GM12878 (cell line): Measurements from ENCODE around the gene SLIT1. TPM values are rescaled to one million over a fixed set of nuclear protein-coding genes. Genes with fewer than 3 reads are reported as not detected.

Source experiments
- ATAC-seq: fragments of 200-7000 bp; cut with Tn5 transposase; 3 replicates; pipeline ENCODE4 v1.9.1; 2020; ENCODE audit warnings: mild to moderate bottlenecking, moderate library complexity
- BruUV-seq: library from RNA; stranded (reverse); fragments of 400-500 nt; replicated peaks from 2 replicates; lab custom pipeline; 2021; lab: Mats Ljungman, UMichigan
- CTCF ChIA-PET: fragments of 300-600 bp; sonication (Branson Sonifier 250); formaldehyde crosslinking; extraction: SDS; loops from one replicate; lab custom pipeline; 2021; ENCODE audit warnings: inconsistent platforms; lab: Yijun Ruan, JAX
- POLR2A ChIA-PET: fragments of 350-600 bp; formaldehyde crosslinking; extraction: SDS; loops from one replicate; lab custom pipeline; 2021; ENCODE audit warnings: inconsistent platforms; lab: Charles Lee
- RAD21 ChIA-PET: fragments of 300-600 bp; sonication (Branson Sonifier 250); formaldehyde crosslinking; loops from one replicate; lab custom pipeline; 2023; ENCODE audit warnings: antibody characterized with exemption; ENCODE audit not compliant: unreplicated experiment; lab: Charles Lee
- SMC1A ChIA-PET: fragments of 300-600 bp; sonication (Branson Sonifier 250); formaldehyde crosslinking; loops from one replicate; lab custom pipeline; 2023; ENCODE audit not compliant: unreplicated experiment, uncharacterized antibody; lab: Charles Lee
- DNase-seq: peaks from one replicate; pipeline ENCODE4 v3.0.0-alpha.2; 2011; ENCODE audit warnings: low read depth, low spot score
- FAIRE-seq: peaks from 3 replicates; lab custom pipeline; 2011; peaks lifted over from hg19 to GRCh38; lab: Jason Lieb, UNC
- H2AFZ ChIP-seq: 2 replicates; pipeline ENCODE4 v1.6.0; 2011; ENCODE audit warnings: low read depth, low read length, control low read depth; ENCODE audit not compliant: control insufficient read depth
- H3K27ac ChIP-seq: 2 replicates; pipeline ENCODE4 v1.5.1; 2011; ENCODE audit warnings: control low read depth; ENCODE audit not compliant: control insufficient read depth, insufficient read depth
- H3K27me3 ChIP-seq, 2 experiments: replicated peaks in 1 of 2; 2 replicates each; pipeline versions ENCODE4 v1.6.0 to v1.6.1; 2011; ENCODE audit warnings: low read length in 1 of 2; ENCODE audit not compliant: control insufficient read depth in 2 of 2, insufficient read depth in 2 of 2
- H3K36me3 ChIP-seq, 2 experiments: 2 replicates each; pipeline ENCODE4 v1.5.1; 2011; ENCODE audit warnings: low read length in 1 of 2; ENCODE audit not compliant: control insufficient read depth in 2 of 2, insufficient read depth in 2 of 2
- H3K4me1 ChIP-seq: 2 replicates; pipeline ENCODE4 v1.6.1; 2011; ENCODE audit warnings: mild to moderate bottlenecking, low read length, moderate library complexity, mixed read lengths; ENCODE audit not compliant: control insufficient read depth, insufficient read depth
- H3K4me2 ChIP-seq: 2 replicates; pipeline ENCODE4 v1.6.0; 2011; ENCODE audit warnings: control low read depth; ENCODE audit not compliant: control insufficient read depth, insufficient read depth
- H3K4me3 ChIP-seq: fragments of 200-600 bp; sonication (generic); 2 replicates; pipeline ENCODE4 v1.5.1; 2016
- H3K79me2 ChIP-seq: 2 replicates; pipeline ENCODE4 v1.6.0; 2011; ENCODE audit warnings: low read length; ENCODE audit not compliant: control insufficient read depth, insufficient read depth
- H3K9ac ChIP-seq: 2 replicates; pipeline ENCODE4 v1.8.0; 2011; ENCODE audit warnings: low read length, control low read depth, mixed read lengths; ENCODE audit not compliant: control insufficient read depth, insufficient read depth
- H3K9me3 ChIP-seq: replicated peaks from 3 replicates; pipeline ENCODE4 v1.5.1; 2011; ENCODE audit warnings: mild to moderate bottlenecking, low read length; ENCODE audit not compliant: control insufficient read depth, insufficient read depth
- H4K20me1 ChIP-seq: 2 replicates; pipeline ENCODE4 v1.6.0; 2011; ENCODE audit not compliant: control insufficient read depth, insufficient read depth
- ASH2L ChIP-seq: fragments of 300-600, 200-600 bp; sonication (generic); IDR thresholded peaks from 2 replicates; pipeline ENCODE4 v1.6.1; 2017; ENCODE audit warnings: low read depth, mild to moderate bottlenecking, borderline replicate concordance
- CBX5 ChIP-seq: sonication (generic); IDR thresholded peaks from 2 replicates; pipeline ENCODE4 v1.6.1; 2016; ENCODE audit warnings: low read depth, moderate library complexity, mild to moderate bottlenecking, inconsistent platforms
- FOS ChIP-seq: IDR thresholded peaks from 3 replicates; pipeline ENCODE4 v1.6.1; 2011; ENCODE audit warnings: borderline replicate concordance; ENCODE audit not compliant: insufficient read length; ENCODE audit errors: extremely low read depth
- JUNB ChIP-seq: IDR thresholded peaks from 2 replicates; pipeline ENCODE4 v1.6.1; 2016; ENCODE audit warnings: antibody characterized with exemption, mild to moderate bottlenecking
- MYB ChIP-seq: fragments of 150-350 bp; IDR thresholded peaks from 2 replicates; pipeline ENCODE4 v1.6.1; 2014; ENCODE audit warnings: mild to moderate bottlenecking, low read depth, low read length, borderline replicate concordance
- PAX8 ChIP-seq: fragments of 450-650 bp; IDR thresholded peaks from 2 replicates; pipeline ENCODE4 v1.6.1; 2017; ENCODE audit warnings: mild to moderate bottlenecking, moderate library complexity
- RAD21 ChIP-seq: IDR thresholded peaks from 2 replicates; pipeline ENCODE4 v1.6.1; 2011; ENCODE audit warnings: mild to moderate bottlenecking, low read depth, low read length, moderate library complexity; ENCODE audit not compliant: insufficient read depth
- RBBP5 ChIP-seq: fragments of 200-600 bp; sonication (generic); conservative IDR thresholded peaks from 2 replicates; pipeline ENCODE4 v1.6.1; 2016
- RCOR1 ChIP-seq: conservative IDR thresholded peaks from 2 replicates; pipeline ENCODE4 v1.6.1; 2012; ENCODE audit warnings: low read depth, low read length, improper control_type of control experiment
- TARDBP ChIP-seq: IDR thresholded peaks from 2 replicates; pipeline ENCODE4 v1.6.1; 2016; ENCODE audit warnings: borderline replicate concordance
- ZBTB33 ChIP-seq: fragments of 450-650 bp; IDR thresholded peaks from 2 replicates; pipeline ENCODE4 v1.6.1; 2017; ENCODE audit warnings: mild to moderate bottlenecking
- ZNF24 ChIP-seq: fragments of 450-650 bp; IDR thresholded peaks from 2 replicates; pipeline ENCODE4 v1.6.1; 2017; ENCODE audit warnings: antibody characterized with exemption, mild to moderate bottlenecking
- WGBS: methylation state at CpG from one replicate; pipeline ENCODE4 v1.1.6; 2016; ENCODE audit warnings: low lambda C conversion rate; ENCODE audit not compliant: insufficient replicate concordance, insufficient coverage; ENCODE audit errors: missing lambda C conversion rate; 5-methylcytosine and 5-hydroxymethylcytosine counted together
- in situ Hi-C: fragments of 300-500 bp; cut with MboI; formaldehyde crosslinking; loops from 9 replicates; pipeline ENCODE4 v1.14.3; 2018; ENCODE audit warnings: mixed read lengths
- intact Hi-C: fragments of 100-400 bp; cut with micrococcal nuclease; formaldehyde crosslinking; loops from one replicate; pipeline ENCODE4 v1.14.2; 2022; ENCODE audit not compliant: unreplicated experiment
- polyA plus RNA-seq, 11 experiments: library from polyadenylated mRNA; depleted of rRNA in 4 of 11; unstranded in 6 of 11; stranded (reverse) in 5 of 11; fragments of >200 nt; fragmentation: Nextera tagmentation in 4 of 11; fragmentation: Illumina TruSeq in 1 of 11; extraction: Ambion mirVana in 4 of 11; extraction: Trizol in 1 of 11; gene quantifications; 1 replicate in 1 of 11; 2 replicates in 10 of 11; pipeline versions ENCODE4 v1.2.1 to v1.2.3, GENCODE V29; 2011 to 2016; ENCODE audit warnings: inconsistent platforms in 2 of 11, missing spikeins in 2 of 11, low read depth in 1 of 11
- total RNA-seq, 4 experiments: library from RNA; depleted of rRNA in 3 of 4; stranded (reverse); fragments of >200 nt in 3 of 4; fragmentation: Illumina TruSeq in 1 of 4; extraction: Trizol in 1 of 4; gene quantifications; 2 replicates each; pipeline versions ENCODE4 v1.2.1 to v1.2.3, GENCODE V29; 2013 to 2021
- TF ChIP-seq, protein P1 (sequence below): fragments of 450-650 bp; formaldehyde crosslinking; IDR thresholded peaks from 2 replicates; pipeline ENCODE4 v1.5.0; 2022; ENCODE audit warnings: mild to moderate bottlenecking, missing genetic modification characterization
- TF ChIP-seq, protein P2 (sequence below), 3 experiments: IDR thresholded peaks in 2 of 3; conservative IDR thresholded peaks in 1 of 3; 2 replicates each; pipeline ENCODE4 v1.5.1; 2011; ENCODE audit warnings: low read depth in 3 of 3, low read length in 3 of 3, mild to moderate bottlenecking in 3 of 3, control low read depth in 2 of 3, moderate library complexity in 2 of 3, inconsistent platforms in 1 of 3, mixed read lengths in 1 of 3; ENCODE audit not compliant: control insufficient read depth in 2 of 3, insufficient read depth in 1 of 3; ENCODE audit errors: extremely low read depth in 1 of 3

SLIT1 gene
- total and polyA plus RNA-seq, 10 of the 15 experiments (the other 5 are each of a cell fraction or from before 2014, with no cell fraction given), result 0.04 to 0.19 (median 0.06) TPM; not detected in 4

- ATAC-seq (no peak), DNase-seq (no peak), FAIRE-seq (no peak)
- intact Hi-C loops (no loop called here), in situ Hi-C loops (no loop called here)
- Histone ChIP-seq H3K9me3 (no peaks in the 10 kb centered on the region), H3K9ac (no peak overlapping the region), H3K4me3 (no peak overlapping the region), H3K79me2 (no peaks in the 10 kb centered on the region), H2AFZ (no peak overlapping the region), H3K27me3 (peaks cover 4 to 13% of the 10 kb centered on the region in 2 experiments; a peak in 3 of 4 replicates), H3K4me2 (no peak overlapping the region), H3K36me3 (no peaks in the 10 kb centered on the region), H3K27ac (no peak overlapping the region), H3K4me1 (no peaks in the 10 kb centered on the region), H4K20me1 (no peaks in the 10 kb centered on the region)
- ChIA-PET RAD21 (no interaction called here), SMC1A (no interaction called here), CTCF (interaction anchor here (0.7 to 1.7 kb wide), 2 partner anchors 9 to 30 kb away, joined by 4 to 7 read pairs; no protein-coding TSS in a partner anchor), POLR2A (no interaction called here)
- WGBS, result 13% methylated on average over 9 of the region's 9 CpGs
- TF ChIP-seq, protein P1, sequence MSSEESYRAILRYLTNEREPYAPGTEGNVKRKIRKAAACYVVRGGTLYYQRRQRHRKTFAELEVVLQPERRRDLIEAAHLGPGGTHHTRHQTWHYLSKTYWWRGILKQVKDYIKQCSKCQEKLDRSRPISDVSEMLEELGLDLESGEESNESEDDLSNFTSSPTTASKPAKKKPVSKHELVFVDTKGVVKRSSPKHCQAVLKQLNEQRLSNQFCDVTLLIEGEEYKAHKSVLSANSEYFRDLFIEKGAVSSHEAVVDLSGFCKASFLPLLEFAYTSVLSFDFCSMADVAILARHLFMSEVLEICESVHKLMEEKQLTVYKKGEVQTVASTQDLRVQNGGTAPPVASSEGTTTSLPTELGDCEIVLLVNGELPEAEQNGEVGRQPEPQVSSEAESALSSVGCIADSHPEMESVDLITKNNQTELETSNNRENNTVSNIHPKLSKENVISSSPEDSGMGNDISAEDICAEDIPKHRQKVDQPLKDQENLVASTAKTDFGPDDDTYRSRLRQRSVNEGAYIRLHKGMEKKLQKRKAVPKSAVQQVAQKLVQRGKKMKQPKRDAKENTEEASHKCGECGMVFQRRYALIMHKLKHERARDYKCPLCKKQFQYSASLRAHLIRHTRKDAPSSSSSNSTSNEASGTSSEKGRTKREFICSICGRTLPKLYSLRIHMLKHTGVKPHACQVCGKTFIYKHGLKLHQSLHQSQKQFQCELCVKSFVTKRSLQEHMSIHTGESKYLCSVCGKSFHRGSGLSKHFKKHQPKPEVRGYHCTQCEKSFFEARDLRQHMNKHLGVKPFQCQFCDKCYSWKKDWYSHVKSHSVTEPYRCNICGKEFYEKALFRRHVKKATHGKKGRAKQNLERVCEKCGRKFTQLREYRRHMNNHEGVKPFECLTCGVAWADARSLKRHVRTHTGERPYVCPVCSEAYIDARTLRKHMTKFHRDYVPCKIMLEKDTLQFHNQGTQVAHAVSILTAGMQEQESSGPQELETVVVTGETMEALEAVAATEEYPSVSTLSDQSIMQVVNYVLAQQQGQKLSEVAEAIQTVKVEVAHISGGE (CRISPR knock-in tag), result no peak
- TF ChIP-seq ASH2L (no peak), PAX8 (no peak), JUNB (no peak), FOS (no peak), RCOR1 (no peak), CBX5 (no peak), RAD21 (no peak), ZNF24 (no peak), RBBP5 (no peak), TARDBP (no peak), ZBTB33 (no peak), MYB (no peak)
- TF ChIP-seq, protein P2, sequence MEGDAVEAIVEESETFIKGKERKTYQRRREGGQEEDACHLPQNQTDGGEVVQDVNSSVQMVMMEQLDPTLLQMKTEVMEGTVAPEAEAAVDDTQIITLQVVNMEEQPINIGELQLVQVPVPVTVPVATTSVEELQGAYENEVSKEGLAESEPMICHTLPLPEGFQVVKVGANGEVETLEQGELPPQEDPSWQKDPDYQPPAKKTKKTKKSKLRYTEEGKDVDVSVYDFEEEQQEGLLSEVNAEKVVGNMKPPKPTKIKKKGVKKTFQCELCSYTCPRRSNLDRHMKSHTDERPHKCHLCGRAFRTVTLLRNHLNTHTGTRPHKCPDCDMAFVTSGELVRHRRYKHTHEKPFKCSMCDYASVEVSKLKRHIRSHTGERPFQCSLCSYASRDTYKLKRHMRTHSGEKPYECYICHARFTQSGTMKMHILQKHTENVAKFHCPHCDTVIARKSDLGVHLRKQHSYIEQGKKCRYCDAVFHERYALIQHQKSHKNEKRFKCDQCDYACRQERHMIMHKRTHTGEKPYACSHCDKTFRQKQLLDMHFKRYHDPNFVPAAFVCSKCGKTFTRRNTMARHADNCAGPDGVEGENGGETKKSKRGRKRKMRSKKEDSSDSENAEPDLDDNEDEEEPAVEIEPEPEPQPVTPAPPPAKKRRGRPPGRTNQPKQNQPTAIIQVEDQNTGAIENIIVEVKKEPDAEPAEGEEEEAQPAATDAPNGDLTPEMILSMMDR (IDR thresholded peaks at IDR 0.05 in 2 of 3, conservative IDR thresholded peaks at IDR 0.05 in 1 of 3; ENCODE audit: control insufficient read depth in 2 of 3, extremely low read depth in 1 of 3, insufficient read depth in 1 of 3, low read depth in 3 of 3, low read length in 3 of 3), result no peak
- no TSS peak for BruUV-seq
Observed at GRCh38 chr10:97087296-97087695, 98.5 kb downstream of the SLIT1 start.
